Endodermal cell (in vitro differentiated cells): ENCODE data around the gene ELFN2. TPM values are rescaled to one million over a fixed set of nuclear protein-coding genes. Genes with fewer than 3 reads are reported as not detected.

Experiments used
- DNase-seq: peaks from one replicate; pipeline ENCODE4 v3.0.0-alpha.2; 2017
- H3K27ac ChIP-seq: 2 replicates; pipeline ENCODE4 v1.5.1; 2013; ENCODE audit warnings: mild to moderate bottlenecking, low read depth, low read length, moderate library complexity
- H3K27me3 ChIP-seq: 2 replicates; pipeline ENCODE4 v1.6.1; 2013; ENCODE audit warnings: mild to moderate bottlenecking, low read length, moderate library complexity; ENCODE audit not compliant: insufficient read depth, control insufficient read depth, poor library complexity, severe bottlenecking
- H3K36me3 ChIP-seq: 2 replicates; pipeline ENCODE4 v1.7.0; 2013; ENCODE audit warnings: mild to moderate bottlenecking, low read length, moderate library complexity; ENCODE audit not compliant: control insufficient read depth, insufficient read depth
- H3K4me1 ChIP-seq: one replicate; pipeline ENCODE4 v1.7.0; 2013; ENCODE audit warnings: low read length; ENCODE audit not compliant: control insufficient read depth, insufficient read depth
- H3K4me3 ChIP-seq: 2 replicates; pipeline ENCODE4 v1.5.1; 2013; ENCODE audit warnings: mild to moderate bottlenecking, low read length, moderate library complexity
- H3K9ac ChIP-seq: 2 replicates; pipeline ENCODE4 v1.6.1; 2013; ENCODE audit warnings: mild to moderate bottlenecking, low read length, moderate library complexity; ENCODE audit not compliant: poor library complexity, severe bottlenecking; ENCODE audit errors: extremely low read depth
- H3K9me3 ChIP-seq: 2 replicates; pipeline ENCODE4 v1.6.1; 2013; ENCODE audit warnings: mild to moderate bottlenecking, low read length, moderate library complexity; ENCODE audit not compliant: control insufficient read depth
- H3K27ac Mint-ChIP-seq: 2 replicates; pipeline ENCODE4 v1.8.0; 2020; ENCODE audit warnings: mixed read lengths
- H3K27me3 Mint-ChIP-seq: 2 replicates; pipeline ENCODE4 v1.8.0; 2021; ENCODE audit warnings: mild to moderate bottlenecking, mixed read lengths; ENCODE audit not compliant: insufficient read depth
- H3K36me3 Mint-ChIP-seq: 2 replicates; pipeline ENCODE4 v1.8.0; 2020; ENCODE audit warnings: low read depth, mixed read lengths
- H3K4me1 Mint-ChIP-seq: 2 replicates; pipeline ENCODE4 v1.8.0; 2020; ENCODE audit warnings: mixed read lengths
- H3K4me3 Mint-ChIP-seq: 2 replicates; pipeline ENCODE4 v1.8.0; 2020; ENCODE audit warnings: mild to moderate bottlenecking, moderate library complexity, mixed read lengths
- H3K9me3 Mint-ChIP-seq: 2 replicates; pipeline ENCODE4 v1.8.0; 2020; ENCODE audit warnings: mild to moderate bottlenecking, mixed read lengths
- CTCF ChIP-seq: fragments of 200-600 bp; sonication (generic); conservative IDR thresholded peaks from 2 replicates; pipeline ENCODE4 v1.5.0; 2021; ENCODE audit warnings: antibody characterized with exemption, mild to moderate bottlenecking
- WGBS, 2 experiments: methylation state at CpG; one replicate each; pipeline versions ENCODE4 v1.1.5 to v1.1.7; 2013; ENCODE audit warnings: missing lambda C conversion rate in 2 of 2, mixed read lengths in 1 of 2; ENCODE audit not compliant: insufficient coverage in 1 of 2, insufficient read length in 1 of 2; 5-methylcytosine and 5-hydroxymethylcytosine counted together
- total RNA-seq, 2 donors: library from RNA; stranded (reverse); fragmentation: NEBNext Ultra II Directional in 1 of 2; extraction: Animal tissue kit (Norgen Biotek cat#: 25700) in 1 of 2; gene quantifications; 2 replicates in 1 of 2; 3 replicates in 1 of 2; pipeline ENCODE4 v1.2.1, GENCODE V29; 2021

The ELFN2 gene
- total RNA-seq, 2 donors from 2014 or later: 0.40 to 0.46 TPM

- Histone ChIP-seq H3K27me3 (no peaks in the 10 kb centered on the region), H3K4me3 (no peak overlapping the region), H3K27ac (no peak overlapping the region), H3K36me3 (no peaks in the 10 kb centered on the region), H3K9ac (no peak overlapping the region), H3K4me1 (no peaks in the 10 kb centered on the region), H3K9me3 (no peaks in the 10 kb centered on the region)
- no peaks in the 10 kb centered on the region for H3K36me3 Mint-ChIP-seq
- no peak overlapping the region for H3K4me3 Mint-ChIP-seq
- H3K27me3 Mint-ChIP-seq: no peaks in the 10 kb centered on the region
- no peak for DNase-seq
- no peak for TF ChIP-seq CTCF
- H3K27ac Mint-ChIP-seq: no peak overlapping the region
- 91 to 92% methylated on average over 4 to 8 of the region's 8 CpGs for WGBS, 2 experiments
- no peaks in the 10 kb centered on the region for H3K4me1 Mint-ChIP-seq
- no peaks in the 10 kb centered on the region for H3K9me3 Mint-ChIP-seq
Measured at GRCh38 chr22:37407856-37408255, 19.4 kb downstream of the ELFN2 start.

GRCh38 chr22:37406441-37407235 lies 20.6 kb downstream of the ELFN2 start:
- Histone ChIP-seq H3K4me1 (no peaks in the 10 kb centered on the region), H3K9ac (no peak overlapping the region), H3K4me3 (no peak overlapping the region), H3K9me3 (no peaks in the 10 kb centered on the region), H3K27ac (no peak overlapping the region), H3K27me3 (no peaks in the 10 kb centered on the region), H3K36me3 (no peaks in the 10 kb centered on the region)
- Mint-ChIP-seq H3K36me3 (no peaks in the 10 kb centered on the region), H3K4me1 (peaks cover 4% of the 10 kb centered on the region), H3K4me3 (no peak overlapping the region), H3K9me3 (no peaks in the 10 kb centered on the region), H3K27ac (no peak overlapping the region), H3K27me3 (no peaks in the 10 kb centered on the region)
- TF ChIP-seq CTCF: no peak
- 90 to 96% methylated on average over 6 to 17 of the region's 17 CpGs for WGBS, 2 experiments
- DNase-seq: no peak

- H3K27ac ChIP-seq: no peak overlapping the region
- peaks cover 5% of the 10 kb centered on the region for H3K4me1 Mint-ChIP-seq
- no peaks in the 10 kb centered on the region for H3K27me3 Mint-ChIP-seq
- no peak overlapping the region for H3K4me3 Mint-ChIP-seq
- H3K4me1 ChIP-seq: no peaks in the 10 kb centered on the region
- no peak overlapping the region for H3K9ac ChIP-seq
- TF ChIP-seq CTCF: no peak
- no peak for DNase-seq
- H3K36me3 ChIP-seq: no peaks in the 10 kb centered on the region
- H3K27me3 ChIP-seq: no peaks in the 10 kb centered on the region
- no peaks in the 10 kb centered on the region for H3K9me3 Mint-ChIP-seq
- no peak overlapping the region for H3K4me3 ChIP-seq
- no peak overlapping the region for H3K27ac Mint-ChIP-seq
- H3K9me3 ChIP-seq: no peaks in the 10 kb centered on the region
- 95 to 100% methylated on average over 7 to 11 of the region's 11 CpGs for WGBS, 2 experiments
- no peaks in the 10 kb centered on the region for H3K36me3 Mint-ChIP-seq
Measured at GRCh38 chr22:37404091-37404490, 23.2 kb downstream of the ELFN2 start.
